ENCODE measurements around the gene C2orf74.
"Not testable (repeated sequence)": the region's sequence is repeated elsewhere in the genome, so short reads cannot be mapped to it uniquely, and the experiment has no call there.

The C2orf74 gene

GRCh38 chr2:61161888-61162287 is at the start of gene C2orf74:
C2orf74 (plus strand) TSS chr2:61162188; CDS start chr2:61162515, 327 bp downstream.
- DNase-seq = no peak

- no peak for DNase-seq
Measured at GRCh38 chr2:61114147-61114546, 47.8 kb upstream of the C2orf74 start.

GRCh38 chr2:61116302-61116701 is 45.7 kb upstream of the C2orf74 start:
- no peak for DNase-seq

- no peak for DNase-seq
Measured at GRCh38 chr2:61117534-61117933, 44.5 kb upstream of the C2orf74 start.

- DNase-seq = no peak
Measured at GRCh38 chr2:61125123-61125710, 36.8 kb upstream of the C2orf74 start.

- DNase-seq = no peak
Measured at GRCh38 chr2:61125798-61126197, 36.2 kb upstream of the C2orf74 start.

GRCh38 chr2:61128122-61128521 is 33.9 kb upstream of the C2orf74 start:
- DNase-seq = not testable (repeated sequence)

- no peak for DNase-seq
Measured at GRCh38 chr2:61134141-61134540, 27.8 kb upstream of the C2orf74 start.

GRCh38 chr2:61135510-61135909 is 26.5 kb upstream of the C2orf74 start:
- DNase-seq = no peak

GRCh38 chr2:61138859-61139258 is 23.1 kb upstream of the C2orf74 start:
- DNase-seq = no peak

GRCh38 chr2:61141151-61141550 is 20.8 kb upstream of the C2orf74 start:
- no peak for DNase-seq

- peak; percentile 97 for DNase-seq
Measured at GRCh38 chr2:61144697-61145268, 17.2 kb upstream of the C2orf74 start.

GRCh38 chr2:61145990-61146389 is 16.0 kb upstream of the C2orf74 start:
- DNase-seq = no peak

GRCh38 chr2:61148091-61148490 is 13.9 kb upstream of the C2orf74 start:
- not testable (repeated sequence) for DNase-seq

- no peak for DNase-seq
Measured at GRCh38 chr2:61149074-61149473, 12.9 kb upstream of the C2orf74 start.

- DNase-seq = no peak
Measured at GRCh38 chr2:61151436-61151835, 10.6 kb upstream of the C2orf74 start.

GRCh38 chr2:61157371-61158003 is 4.5 kb upstream of the C2orf74 start:
- no peak for DNase-seq

- no peak for DNase-seq
Measured at GRCh38 chr2:61158356-61158955, 3.5 kb upstream of the C2orf74 start.

GRCh38 chr2:61162721-61163120 is 733 bp downstream of the C2orf74 start:
- no peak for DNase-seq

GRCh38 chr2:61165082-61165481 is 3.1 kb downstream of the C2orf74 start:
- not testable (repeated sequence) for DNase-seq

GRCh38 chr2:61165946-61166345 is 4.0 kb downstream of the C2orf74 start:
- no peak for DNase-seq

- DNase-seq = no peak
Measured at GRCh38 chr2:61167579-61167978, 5.6 kb downstream of the C2orf74 start.

- no peak for DNase-seq
Measured at GRCh38 chr2:61172671-61173070, 10.7 kb downstream of the C2orf74 start.

- no peak for DNase-seq
Measured at GRCh38 chr2:61173116-61173515, 11.1 kb downstream of the C2orf74 start.
